Fibroblast of lung (primary cell): ENCODE measurements around the gene WDR45B.

Experiments used
- EZH2 ChIP-seq: IDR thresholded peaks from 2 replicates; pipeline ENCODE4 v1.5.1; 2012; ENCODE audit warnings: low read length, control low read depth, mild to moderate bottlenecking; ENCODE audit errors: missing control alignments
- TF ChIP-seq, protein P1 (sequence below), 2 donors: IDR thresholded peaks in 1 of 2; conservative IDR thresholded peaks in 1 of 2; 1 replicate in 1 of 2; 2 replicates in 1 of 2; pipeline ENCODE4 v1.5.1; 2011 to 2012; ENCODE audit warnings: low read length in 2 of 2, control low read depth in 1 of 2, inconsistent platforms in 1 of 2, low read depth in 1 of 2, mild to moderate bottlenecking in 1 of 2

DNA sequence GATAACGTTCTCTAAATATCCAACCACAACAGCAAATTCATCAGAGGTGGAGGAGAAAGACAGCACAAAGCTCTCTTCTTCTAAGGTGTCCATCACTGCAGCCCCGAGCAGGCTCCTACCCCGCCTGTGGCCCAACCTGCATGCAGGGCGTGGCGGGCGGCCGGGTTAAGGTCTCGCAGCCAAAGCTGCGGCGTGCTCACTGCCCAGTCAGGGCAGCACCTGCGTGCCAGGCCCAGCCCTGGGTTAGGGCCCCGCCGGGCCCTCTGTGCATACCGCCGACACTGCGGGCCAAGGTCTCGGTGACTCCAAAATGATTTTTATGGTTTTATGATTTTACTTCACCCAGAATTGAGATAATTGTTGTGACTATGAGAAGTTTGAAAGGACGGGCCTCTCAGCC is 70.9 kb downstream of the WDR45B start:
- TF ChIP-seq, protein P1, sequence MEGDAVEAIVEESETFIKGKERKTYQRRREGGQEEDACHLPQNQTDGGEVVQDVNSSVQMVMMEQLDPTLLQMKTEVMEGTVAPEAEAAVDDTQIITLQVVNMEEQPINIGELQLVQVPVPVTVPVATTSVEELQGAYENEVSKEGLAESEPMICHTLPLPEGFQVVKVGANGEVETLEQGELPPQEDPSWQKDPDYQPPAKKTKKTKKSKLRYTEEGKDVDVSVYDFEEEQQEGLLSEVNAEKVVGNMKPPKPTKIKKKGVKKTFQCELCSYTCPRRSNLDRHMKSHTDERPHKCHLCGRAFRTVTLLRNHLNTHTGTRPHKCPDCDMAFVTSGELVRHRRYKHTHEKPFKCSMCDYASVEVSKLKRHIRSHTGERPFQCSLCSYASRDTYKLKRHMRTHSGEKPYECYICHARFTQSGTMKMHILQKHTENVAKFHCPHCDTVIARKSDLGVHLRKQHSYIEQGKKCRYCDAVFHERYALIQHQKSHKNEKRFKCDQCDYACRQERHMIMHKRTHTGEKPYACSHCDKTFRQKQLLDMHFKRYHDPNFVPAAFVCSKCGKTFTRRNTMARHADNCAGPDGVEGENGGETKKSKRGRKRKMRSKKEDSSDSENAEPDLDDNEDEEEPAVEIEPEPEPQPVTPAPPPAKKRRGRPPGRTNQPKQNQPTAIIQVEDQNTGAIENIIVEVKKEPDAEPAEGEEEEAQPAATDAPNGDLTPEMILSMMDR (conservative IDR thresholded peaks at IDR 0.05 in 1 of 2, IDR thresholded peaks at IDR 0.05 in 1 of 2; ENCODE audit: low read depth in 1 of 2, low read length in 2 of 2), result no peak
- no peak for TF ChIP-seq EZH2
